GM23338 (cell line): ENCODE measurements around the gene ADSL. TPM values are rescaled to one million over a fixed set of nuclear protein-coding genes. Genes with fewer than 3 reads are reported as not detected.
"Not testable (repeated sequence)": the region's sequence is repeated elsewhere in the genome, so short reads cannot be mapped to it uniquely, and the experiment has no call there.

Experiments
- ATAC-seq: fragments of 200-7000 bp; cut with Tn5 transposase; 3 replicates; pipeline ENCODE4 v1.9.1; 2020
- DNase-seq: peaks from one replicate; pipeline ENCODE4 v3.0.0-alpha.2; 2015; ENCODE audit warnings: low spot score
- H2AFZ ChIP-seq: fragments of 200-600 bp; sonication (generic); 2 replicates; pipeline ENCODE4 v1.8.0; 2016; ENCODE audit warnings: antibody characterized with exemption, mild to moderate bottlenecking, moderate library complexity
- H3F3A ChIP-seq: fragments of 200-600 bp; sonication (generic); replicated peaks from 2 replicates; pipeline ENCODE4 v1.8.0; 2017; ENCODE audit warnings: antibody characterized with exemption, mixed run types, low read depth
- H3K27ac ChIP-seq: fragments of 200-600 bp; sonication (generic); 2 replicates; pipeline ENCODE4 v1.6.1; 2016; ENCODE audit warnings: low read depth
- H3K27me3 ChIP-seq: fragments of 200-600 bp; sonication (generic); 2 replicates; pipeline ENCODE4 v1.8.0; 2016; ENCODE audit warnings: mild to moderate bottlenecking, mixed run types, moderate library complexity; ENCODE audit not compliant: insufficient read depth
- H3K36me3 ChIP-seq: fragments of 200-600 bp; sonication (generic); 2 replicates; pipeline ENCODE4 v1.8.0; 2016; ENCODE audit warnings: mild to moderate bottlenecking; ENCODE audit not compliant: insufficient read depth
- H3K4me1 ChIP-seq: fragments of 200-600 bp; sonication (generic); 2 replicates; pipeline ENCODE4 v1.8.0; 2016; ENCODE audit warnings: mild to moderate bottlenecking, moderate library complexity; ENCODE audit not compliant: insufficient read depth
- H3K4me2 ChIP-seq: fragments of 200-600 bp; sonication (generic); 2 replicates; pipeline ENCODE4 v1.7.1; 2017; ENCODE audit warnings: mixed run types
- H3K4me3 ChIP-seq: fragments of 200-600 bp; sonication (generic); 2 replicates; pipeline ENCODE4 v1.6.1; 2016; ENCODE audit warnings: mixed run types
- H3K79me2 ChIP-seq: fragments of 200-600 bp; sonication (generic); replicated peaks from 2 replicates; pipeline ENCODE4 v1.8.0; 2017; ENCODE audit warnings: mild to moderate bottlenecking; ENCODE audit not compliant: insufficient read depth
- H3K9me2 ChIP-seq: fragments of 200-600 bp; sonication (generic); 2 replicates; pipeline ENCODE4 v1.8.0; 2017; ENCODE audit not compliant: insufficient read depth
- H4K20me1 ChIP-seq: fragments of 200-600 bp; sonication (generic); replicated peaks from 2 replicates; pipeline ENCODE4 v1.8.0; 2017; ENCODE audit warnings: mild to moderate bottlenecking; ENCODE audit not compliant: insufficient read depth
- H3K27ac Mint-ChIP-seq: 2 replicates; pipeline ENCODE4 v1.8.0; 2020; ENCODE audit warnings: inconsistent platforms, mild to moderate bottlenecking, moderate library complexity, mixed read lengths
- H3K27me3 Mint-ChIP-seq: 3 replicates; pipeline ENCODE4 v1.8.0; 2022; ENCODE audit warnings: low read depth, mild to moderate bottlenecking, moderate library complexity, mixed read lengths, inconsistent platforms; ENCODE audit not compliant: insufficient read depth, poor library complexity
- H3K36me3 Mint-ChIP-seq: 3 replicates; pipeline ENCODE4 v1.8.0; 2021; ENCODE audit warnings: low read depth, mild to moderate bottlenecking, inconsistent platforms, moderate library complexity, mixed read lengths
- H3K4me1 Mint-ChIP-seq: 3 replicates; pipeline ENCODE4 v1.8.0; 2020; ENCODE audit warnings: mild to moderate bottlenecking, inconsistent platforms, mixed read lengths
- H3K4me3 Mint-ChIP-seq: 3 replicates; pipeline ENCODE4 v1.8.0; 2021; ENCODE audit warnings: moderate library complexity, mild to moderate bottlenecking, inconsistent platforms, mixed read lengths
- H3K9me3 Mint-ChIP-seq: 3 replicates; pipeline ENCODE4 v1.8.0; 2020; ENCODE audit warnings: moderate library complexity, mild to moderate bottlenecking, inconsistent platforms, mixed read lengths
- CTCF ChIP-seq, 2 experiments: fragments of 200-600 bp in 1 of 2; sonication (generic) in 1 of 2; conservative IDR thresholded peaks; 2 replicates each; pipeline versions ENCODE4 v1.5.1 to v1.6.1; 2016 to 2017; ENCODE audit warnings: antibody characterized with exemption in 2 of 2, low read depth in 2 of 2, mild to moderate bottlenecking in 2 of 2, moderate library complexity in 1 of 2
- ETS1 ChIP-seq: IDR thresholded peaks from 2 replicates; pipeline ENCODE4 v1.6.1; 2016; ENCODE audit warnings: antibody characterized with exemption
- EZH2 ChIP-seq: fragments of 200-600 bp; sonication (generic); IDR thresholded peaks from one replicate; pipeline ENCODE4 v1.8.0; 2017; ENCODE audit warnings: antibody characterized with exemption, mild to moderate bottlenecking, low read depth; ENCODE audit not compliant: unreplicated experiment
- JUNB ChIP-seq: IDR thresholded peaks from one replicate; pipeline ENCODE4 v1.6.1; 2016; ENCODE audit warnings: antibody characterized with exemption; ENCODE audit not compliant: unreplicated experiment
- POLR2AphosphoS5 ChIP-seq: IDR thresholded peaks from 2 replicates; pipeline ENCODE4 v1.6.1; 2016; ENCODE audit warnings: antibody characterized with exemption, low read depth
- REST ChIP-seq: IDR thresholded peaks from one replicate; pipeline ENCODE4 v1.6.1; 2018; ENCODE audit warnings: antibody characterized with exemption; ENCODE audit not compliant: unreplicated experiment
- STAT1 ChIP-seq: IDR thresholded peaks from one replicate; pipeline ENCODE4 v1.6.1; 2016; ENCODE audit warnings: antibody characterized with exemption; ENCODE audit not compliant: unreplicated experiment
- ZNF114 ChIP-seq: fragments of 250-450 bp; sonication (Bioruptor Pico); IDR thresholded peaks from 2 replicates; pipeline ENCODE4 v1.5.0; 2020; ENCODE audit warnings: mild to moderate bottlenecking, moderate library complexity
- ZNF331 ChIP-seq: fragments of 250-450 bp; sonication (Bioruptor Pico); IDR thresholded peaks from 2 replicates; pipeline ENCODE4 v1.5.0; 2020; ENCODE audit warnings: low read depth, mild to moderate bottlenecking, moderate library complexity
- ZNF462 ChIP-seq: fragments of 250-450 bp; sonication (Bioruptor Pico); IDR thresholded peaks from 2 replicates; pipeline ENCODE4 v1.5.0; 2020; ENCODE audit warnings: mild to moderate bottlenecking, moderate library complexity
- polyA plus RNA-seq: library from polyadenylated mRNA; unstranded; fragments of >200 nt; fragmentation: Nextera tagmentation; extraction: Ambion mirVana; gene quantifications from 2 replicates; pipeline ENCODE4 v1.2.1, GENCODE V29; 2016
- total RNA-seq: library from RNA; depleted of rRNA; stranded (reverse); fragments of >200 nt; shearing (Covaris generic); gene quantifications from 2 replicates; pipeline ENCODE4 v1.2.3, GENCODE V29; 2014

ADSL gene
- total and polyA plus RNA-seq, 2 experiments from 2014 or later: 120 to 232 TPM

- not testable (repeated sequence) for H3K4me2 ChIP-seq, H3K4me3 Mint-ChIP-seq, H3F3A ChIP-seq, H3K4me1 Mint-ChIP-seq, H3K27me3 Mint-ChIP-seq, ATAC-seq, H2AFZ ChIP-seq, H3K27ac Mint-ChIP-seq, H3K4me3 ChIP-seq, DNase-seq, H3K27me3 ChIP-seq, H3K9me2 ChIP-seq, H3K27ac ChIP-seq, H3K9me3 Mint-ChIP-seq, H3K36me3 ChIP-seq, H3K4me1 ChIP-seq, H3K36me3 Mint-ChIP-seq
- peaks cover 16% of the 10 kb centered on the region for H4K20me1 ChIP-seq
- H3K79me2 ChIP-seq: peaks cover 19% of the 10 kb centered on the region; the same call in 1 of the 2 replicates
These were observed 32.1 kb downstream of the ADSL start for GRCh38 chr22:40378448-40378847.

- Histone ChIP-seq H3K9me2 (no peaks in the 10 kb centered on the region), H3K27ac (no peak overlapping the region), H3F3A (no peaks in the 10 kb centered on the region), H3K79me2 (0 out of 2 replicates have a peak, but pooled peaks cover 12% of the 10 kb centered on the region), H3K4me2 (no peak overlapping the region), H3K36me3 (no peaks in the 10 kb centered on the region), H2AFZ (no peak overlapping the region), H3K4me3 (no peak overlapping the region), H4K20me1 (peaks cover 13% of the 10 kb centered on the region), H3K4me1 (no peaks in the 10 kb centered on the region), H3K27me3 (no peaks in the 10 kb centered on the region)
- DNase-seq: no peak
- Mint-ChIP-seq H3K27me3 (no peaks in the 10 kb centered on the region), H3K4me1 (no peaks in the 10 kb centered on the region), H3K4me3 (no peak overlapping the region), H3K9me3 (no peaks in the 10 kb centered on the region), H3K27ac (no peak overlapping the region), H3K36me3 (no peaks in the 10 kb centered on the region)
- no peak for ATAC-seq
- TF ChIP-seq ZNF114 (CRISPR knock-in tag) (no peak), CTCF (conservative IDR thresholded peaks at IDR 0.05; ENCODE audit: low read depth in 2 of 2) (no peak), ZNF331 (no peak), JUNB (no peak), STAT1 (no peak), ETS1 (no peak), POLR2AphosphoS5 (no peak), REST (no peak), EZH2 (no peak), ZNF462 (CRISPR knock-in tag) (no peak)
These were observed 35.2 kb downstream of the ADSL start for GRCh38 chr22:40381461-40381860.
